Fibroblast of lung (primary cell): Measurements from ENCODE around the gene GFM1. TPM values are rescaled to one million over a fixed set of nuclear protein-coding genes. Genes with fewer than 3 reads are reported as not detected.

ENCODE experiments used
- DNase-seq, 2 donors: peaks; one replicate each; pipeline versions ENCODE4 v3.0.0 to v3.0.0-alpha.2; 2010; ENCODE audit warnings: low read depth in 2 of 2
- H2AFZ ChIP-seq: 2 replicates; pipeline ENCODE4 v1.5.1; 2012; ENCODE audit warnings: low read length, control low read depth, inconsistent platforms
- H3K27ac ChIP-seq: 2 replicates; pipeline ENCODE4 v1.5.1; 2011; ENCODE audit warnings: low read length, control low read depth; ENCODE audit not compliant: insufficient read depth
- H3K27me3 ChIP-seq: 2 replicates; pipeline ENCODE4 v1.5.1; 2011; ENCODE audit warnings: mild to moderate bottlenecking, low read length; ENCODE audit not compliant: control insufficient read depth, insufficient read depth
- H3K36me3 ChIP-seq: 2 replicates; pipeline ENCODE4 v1.5.1; 2011; ENCODE audit warnings: low read length; ENCODE audit not compliant: control insufficient read depth, insufficient read depth
- H3K4me1 ChIP-seq: 2 replicates; pipeline ENCODE4 v1.5.1; 2011; ENCODE audit warnings: low read length; ENCODE audit not compliant: control insufficient read depth, insufficient read depth; ENCODE audit errors: extremely low read depth
- H3K4me2 ChIP-seq: 2 replicates; pipeline ENCODE4 v1.5.1; 2011; ENCODE audit warnings: low read length, control low read depth; ENCODE audit not compliant: insufficient read depth; ENCODE audit errors: extremely low read depth
- H3K4me3 ChIP-seq, 4 experiments: fragments of 200-600 bp in 1 of 4; sonication (generic) in 1 of 4; replicated peaks in 1 of 4; 2 replicates each; pipeline ENCODE4 v1.5.1; 2011 to 2016; ENCODE audit warnings: low read length in 4 of 4, low read depth in 3 of 4, mild to moderate bottlenecking in 3 of 4, control low read depth in 2 of 4, inconsistent platforms in 1 of 4, mixed read lengths in 1 of 4; ENCODE audit not compliant: insufficient read depth in 1 of 4; ENCODE audit errors: control extremely low read depth in 1 of 4
- H3K79me2 ChIP-seq: 2 replicates; pipeline ENCODE4 v1.5.1; 2012; ENCODE audit warnings: mild to moderate bottlenecking, low read length, inconsistent platforms; ENCODE audit not compliant: control insufficient read depth, insufficient read depth
- H3K9ac ChIP-seq: 2 replicates; pipeline ENCODE4 v1.5.1; 2011; ENCODE audit warnings: mild to moderate bottlenecking, low read length, control low read depth; ENCODE audit not compliant: insufficient read depth
- H3K9me3 ChIP-seq: 2 replicates; pipeline ENCODE4 v1.5.1; 2012; ENCODE audit warnings: low read depth, low read length; ENCODE audit not compliant: control insufficient read depth, insufficient read depth
- H4K20me1 ChIP-seq: 2 replicates; pipeline ENCODE4 v1.5.1; 2011; ENCODE audit warnings: low read length; ENCODE audit not compliant: control insufficient read depth, insufficient read depth; ENCODE audit errors: extremely low read depth
- CTCF ChIP-seq, 2 donors: IDR thresholded peaks in 1 of 2; conservative IDR thresholded peaks in 1 of 2; 1 replicate in 1 of 2; 2 replicates in 1 of 2; pipeline ENCODE4 v1.5.1; 2011 to 2012; ENCODE audit warnings: low read length in 2 of 2, control low read depth in 1 of 2, inconsistent platforms in 1 of 2, low read depth in 1 of 2, mild to moderate bottlenecking in 1 of 2
- EZH2 ChIP-seq: IDR thresholded peaks from 2 replicates; pipeline ENCODE4 v1.5.1; 2012; ENCODE audit warnings: low read length, control low read depth, mild to moderate bottlenecking; ENCODE audit errors: missing control alignments
- polyA plus RNA-seq, 2 donors: library from polyadenylated mRNA; depleted of rRNA in 1 of 2; stranded (reverse) in 1 of 2; unstranded in 1 of 2; fragments of >200 nt; gene quantifications; 2 replicates each; pipeline ENCODE4 v1.2.1, GENCODE V29; 2011 to 2012; ENCODE audit warnings: missing spikeins in 1 of 2
- total RNA-seq: library from RNA; depleted of rRNA; stranded (reverse); fragments of >200 nt; gene quantifications from 2 replicates; pipeline ENCODE4 v1.2.1, GENCODE V29; 2014

The GFM1 gene
- total and polyA plus RNA-seq, 2 donors (not counting 1 experiment from before 2014, with no cell fraction given): 30.5 to 38.6 TPM

- Histone ChIP-seq H3K4me1 (peaks cover 17% of the 10 kb centered on the region), H4K20me1 (no peaks in the 10 kb centered on the region), H3K27ac (peak overlapping the region; percentile 57), H3K9ac (peak overlapping the region; percentile 68), H3K4me3 (peak overlapping the region; percentile 44 to 70 (median 53)), H3K9me3 (peaks cover 2% of the 10 kb centered on the region), H2AFZ (peak overlapping the region; percentile 67), H3K36me3 (no peaks in the 10 kb centered on the region), H3K79me2 (no peaks in the 10 kb centered on the region), H3K4me2 (peak overlapping the region; percentile 49), H3K27me3 (no peaks in the 10 kb centered on the region)
- TF ChIP-seq CTCF (conservative IDR thresholded peaks at IDR 0.05 in 1 of 2, IDR thresholded peaks at IDR 0.05 in 1 of 2; ENCODE audit: low read depth in 1 of 2, low read length in 2 of 2): no peak
- no peak for TF ChIP-seq EZH2
- peak in 1 of 2 donors; percentile 39 for DNase-seq
Observed at GRCh38 chr3:158731486-158731885, 87.2 kb downstream of the GFM1 start.

GRCh38 chr3:158731938-158732855 lies 87.9 kb downstream of the GFM1 start, which contains the start of gene RARRES1:
RARRES1 (minus strand) TSS chr3:158732457; CDS start chr3:158732415, 42 bp downstream.
- Histone ChIP-seq H3K4me3 (peak within 1 kb of the TSS; percentile 44 to 70 (median 53)), H3K4me1 (peaks cover 13% of the 10 kb centered on the region), H3K27me3 (no peaks in the 10 kb centered on the region), H2AFZ (peak within 1 kb of the TSS; percentile 67), H3K9me3 (peaks cover 2% of the 10 kb centered on the region), H3K4me2 (peak within 1 kb of the TSS; percentile 49), H3K36me3 (no peaks in the 10 kb centered on the region), H4K20me1 (no peaks in the 10 kb centered on the region), H3K79me2 (no peaks in the 10 kb centered on the region), H3K9ac (peak within 1 kb of the TSS; percentile 68), H3K27ac (peak within 1 kb of the TSS; percentile 57)
- peak; percentile 71 to 74 for DNase-seq
- no peak for TF ChIP-seq CTCF (conservative IDR thresholded peaks at IDR 0.05 in 1 of 2, IDR thresholded peaks at IDR 0.05 in 1 of 2; ENCODE audit: low read depth in 1 of 2, low read length in 2 of 2)
- no peak for TF ChIP-seq EZH2

GRCh38 chr3:158732856-158733200 lies 88.5 kb downstream of the GFM1 start:
- no peaks in the 10 kb centered on the region for H3K79me2 ChIP-seq
- H3K9me3 ChIP-seq: peaks cover 2% of the 10 kb centered on the region
- no peaks in the 10 kb centered on the region for H3K27me3 ChIP-seq
- peak overlapping the region in 3 of 4 experiments; percentile 51 to 70 (median 55) for H3K4me3 ChIP-seq
- no peaks in the 10 kb centered on the region for H4K20me1 ChIP-seq
- no peaks in the 10 kb centered on the region for H3K36me3 ChIP-seq
- H3K4me2 ChIP-seq: peak overlapping the region; percentile 49
- TF ChIP-seq CTCF (conservative IDR thresholded peaks at IDR 0.05 in 1 of 2, IDR thresholded peaks at IDR 0.05 in 1 of 2; ENCODE audit: low read depth in 1 of 2, low read length in 2 of 2) (no peak), EZH2 (no peak)
- peaks cover 11% of the 10 kb centered on the region for H3K4me1 ChIP-seq
- H2AFZ ChIP-seq: no peak overlapping the region
- DNase-seq: no peak
- H3K27ac ChIP-seq: no peak overlapping the region
- no peak overlapping the region for H3K9ac ChIP-seq
